Measurements from ENCODE around the gene GNB1L. TPM values are rescaled to one million over a fixed set of nuclear protein-coding genes. Genes with fewer than 3 reads are reported as not detected.

GNB1L gene
- total RNA-seq, 1 experiment from 2014 or later = 12.2 TPM

DNA sequence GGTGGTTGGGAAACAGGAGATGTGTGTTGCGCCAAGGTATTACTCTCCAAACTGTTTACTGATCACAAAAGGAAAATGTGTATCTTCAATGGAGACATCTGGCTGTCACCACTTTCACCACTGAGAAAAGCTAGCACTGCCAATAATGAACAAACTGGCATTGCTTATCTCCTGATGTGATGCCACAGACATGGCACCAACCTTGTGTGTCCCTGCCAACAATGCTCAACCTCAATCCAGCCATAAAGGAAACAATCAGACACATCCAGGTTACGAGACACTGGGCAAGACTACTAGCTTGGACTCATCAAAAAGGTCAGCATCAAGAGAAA is 28.1 kb downstream of the GNB1L start:
- no peaks in the 10 kb centered on the region for H3K27me3 ChIP-seq (ENCODE audit: control insufficient read depth, insufficient read depth, low read length)
- H3K4me1 ChIP-seq (ENCODE audit: control insufficient read depth, insufficient read depth, low read length) = no peaks in the 10 kb centered on the region; the same call in 1 of the 2 replicates
- ATAC-seq (no peak), DNase-seq (ENCODE audit: low read depth, low spot score) (no peak)
- no peaks in the 10 kb centered on the region for H3K9me3 ChIP-seq (ENCODE audit: control insufficient read depth, insufficient read depth, low read depth, low read length)
- intact Hi-C loops (cut with micrococcal nuclease; ENCODE audit: unreplicated experiment) (no loop called here), in situ Hi-C loops (cut with HindIII; ENCODE audit: low pct_unique_long_range_greater_than_20kb, low sequenced_read_pairs) (no loop called here)
- no peaks in the 10 kb centered on the region for H3K36me3 ChIP-seq (ENCODE audit: control insufficient read depth, insufficient read depth, low read length)
- ChIA-PET POLR2A (no interaction called here), CTCF (no interaction called here)
- TF ChIP-seq POLR2AphosphoS5 (IDR thresholded peaks at IDR 0.05; ENCODE audit: low read depth, low read length) (no peak), TCF7L2 (IDR thresholded peaks at IDR 0.05; ENCODE audit: low read depth, low read length) (no peak), SIN3A (IDR thresholded peaks at IDR 0.05; ENCODE audit: borderline replicate concordance, insufficient read depth, low read depth, low read length) (no peak)
- TF ChIP-seq, protein P1, sequence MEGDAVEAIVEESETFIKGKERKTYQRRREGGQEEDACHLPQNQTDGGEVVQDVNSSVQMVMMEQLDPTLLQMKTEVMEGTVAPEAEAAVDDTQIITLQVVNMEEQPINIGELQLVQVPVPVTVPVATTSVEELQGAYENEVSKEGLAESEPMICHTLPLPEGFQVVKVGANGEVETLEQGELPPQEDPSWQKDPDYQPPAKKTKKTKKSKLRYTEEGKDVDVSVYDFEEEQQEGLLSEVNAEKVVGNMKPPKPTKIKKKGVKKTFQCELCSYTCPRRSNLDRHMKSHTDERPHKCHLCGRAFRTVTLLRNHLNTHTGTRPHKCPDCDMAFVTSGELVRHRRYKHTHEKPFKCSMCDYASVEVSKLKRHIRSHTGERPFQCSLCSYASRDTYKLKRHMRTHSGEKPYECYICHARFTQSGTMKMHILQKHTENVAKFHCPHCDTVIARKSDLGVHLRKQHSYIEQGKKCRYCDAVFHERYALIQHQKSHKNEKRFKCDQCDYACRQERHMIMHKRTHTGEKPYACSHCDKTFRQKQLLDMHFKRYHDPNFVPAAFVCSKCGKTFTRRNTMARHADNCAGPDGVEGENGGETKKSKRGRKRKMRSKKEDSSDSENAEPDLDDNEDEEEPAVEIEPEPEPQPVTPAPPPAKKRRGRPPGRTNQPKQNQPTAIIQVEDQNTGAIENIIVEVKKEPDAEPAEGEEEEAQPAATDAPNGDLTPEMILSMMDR (IDR thresholded peaks at IDR 0.05) = no peak
- TF ChIP-seq, protein P2, sequence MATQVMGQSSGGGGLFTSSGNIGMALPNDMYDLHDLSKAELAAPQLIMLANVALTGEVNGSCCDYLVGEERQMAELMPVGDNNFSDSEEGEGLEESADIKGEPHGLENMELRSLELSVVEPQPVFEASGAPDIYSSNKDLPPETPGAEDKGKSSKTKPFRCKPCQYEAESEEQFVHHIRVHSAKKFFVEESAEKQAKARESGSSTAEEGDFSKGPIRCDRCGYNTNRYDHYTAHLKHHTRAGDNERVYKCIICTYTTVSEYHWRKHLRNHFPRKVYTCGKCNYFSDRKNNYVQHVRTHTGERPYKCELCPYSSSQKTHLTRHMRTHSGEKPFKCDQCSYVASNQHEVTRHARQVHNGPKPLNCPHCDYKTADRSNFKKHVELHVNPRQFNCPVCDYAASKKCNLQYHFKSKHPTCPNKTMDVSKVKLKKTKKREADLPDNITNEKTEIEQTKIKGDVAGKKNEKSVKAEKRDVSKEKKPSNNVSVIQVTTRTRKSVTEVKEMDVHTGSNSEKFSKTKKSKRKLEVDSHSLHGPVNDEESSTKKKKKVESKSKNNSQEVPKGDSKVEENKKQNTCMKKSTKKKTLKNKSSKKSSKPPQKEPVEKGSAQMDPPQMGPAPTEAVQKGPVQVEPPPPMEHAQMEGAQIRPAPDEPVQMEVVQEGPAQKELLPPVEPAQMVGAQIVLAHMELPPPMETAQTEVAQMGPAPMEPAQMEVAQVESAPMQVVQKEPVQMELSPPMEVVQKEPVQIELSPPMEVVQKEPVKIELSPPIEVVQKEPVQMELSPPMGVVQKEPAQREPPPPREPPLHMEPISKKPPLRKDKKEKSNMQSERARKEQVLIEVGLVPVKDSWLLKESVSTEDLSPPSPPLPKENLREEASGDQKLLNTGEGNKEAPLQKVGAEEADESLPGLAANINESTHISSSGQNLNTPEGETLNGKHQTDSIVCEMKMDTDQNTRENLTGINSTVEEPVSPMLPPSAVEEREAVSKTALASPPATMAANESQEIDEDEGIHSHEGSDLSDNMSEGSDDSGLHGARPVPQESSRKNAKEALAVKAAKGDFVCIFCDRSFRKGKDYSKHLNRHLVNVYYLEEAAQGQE (IDR thresholded peaks at IDR 0.05; ENCODE audit: insufficient read depth in 1 of 2, low read depth in 2 of 2, low read length in 1 of 2) = no peak
- H3K27ac ChIP-seq (ENCODE audit: low read length) = no peak overlapping the region
- H3K4me3 ChIP-seq (ENCODE audit: low read depth in 2 of 2, low read length in 2 of 2) = no peak overlapping the region
- no TSS peak for BruUV-seq (replicated peaks)

DNA sequence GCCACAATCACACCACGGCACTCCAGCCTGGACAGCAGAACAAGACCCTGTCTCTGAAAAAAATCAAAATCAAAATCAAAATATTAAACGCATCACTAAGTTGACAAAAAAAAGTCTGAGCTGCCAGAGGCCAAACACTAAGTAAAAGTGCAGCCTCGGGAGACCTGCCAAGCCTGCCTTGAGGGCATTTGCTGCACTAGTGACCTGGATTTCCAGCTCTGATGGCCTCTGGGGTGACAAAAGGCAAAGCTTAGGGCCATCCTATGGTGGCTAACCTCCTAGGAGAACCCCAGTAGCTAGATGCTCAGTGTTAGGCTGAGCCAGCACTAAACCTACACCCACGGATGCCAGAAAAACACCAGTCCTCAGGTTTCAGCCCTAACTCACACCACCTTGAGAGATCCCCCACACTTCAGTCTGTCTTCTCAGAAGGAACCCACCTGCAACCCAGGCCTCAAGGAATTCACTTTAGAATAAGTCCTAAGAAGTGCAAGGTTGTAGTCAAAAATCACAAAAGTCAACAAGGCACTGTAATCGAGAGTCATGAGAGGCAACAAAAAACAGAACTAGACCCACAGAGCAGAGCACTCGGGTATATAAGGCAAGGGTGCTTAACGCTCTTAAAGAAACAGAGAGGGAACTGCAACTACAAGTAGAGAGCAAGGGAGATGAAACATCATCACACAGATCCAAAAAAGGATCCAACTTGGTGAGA is 28.6 kb downstream of the GNB1L start:
- CTCF ChIA-PET = no interaction called here
- Histone ChIP-seq H3K4me1 (ENCODE audit: control insufficient read depth, insufficient read depth, low read length) (no peaks in the 10 kb centered on the region; the same call in 1 of the 2 replicates), H3K27ac (ENCODE audit: low read length) (no peak overlapping the region), H3K9me3 (ENCODE audit: control insufficient read depth, insufficient read depth, low read depth, low read length) (no peaks in the 10 kb centered on the region), H3K36me3 (ENCODE audit: control insufficient read depth, insufficient read depth, low read length) (no peaks in the 10 kb centered on the region), H3K27me3 (ENCODE audit: control insufficient read depth, insufficient read depth, low read length) (no peaks in the 10 kb centered on the region), H3K4me3 (ENCODE audit: low read depth in 2 of 2, low read length in 2 of 2) (no peak overlapping the region)
- ATAC-seq (no peak), DNase-seq (ENCODE audit: low read depth, low spot score) (no peak)
- intact Hi-C loops (cut with micrococcal nuclease; ENCODE audit: unreplicated experiment) (no loop called here), in situ Hi-C loops (cut with HindIII; ENCODE audit: low pct_unique_long_range_greater_than_20kb, low sequenced_read_pairs) (no loop called here)
- TF ChIP-seq POLR2AphosphoS5 (IDR thresholded peaks at IDR 0.05; ENCODE audit: low read depth, low read length) (no peak), SIN3A (IDR thresholded peaks at IDR 0.05; ENCODE audit: borderline replicate concordance, insufficient read depth, low read depth, low read length) (no peak), TCF7L2 (IDR thresholded peaks at IDR 0.05; ENCODE audit: low read depth, low read length) (no peak)
- TF ChIP-seq, protein P1 (IDR thresholded peaks at IDR 0.05) = no peak
- TF ChIP-seq, protein P2 (IDR thresholded peaks at IDR 0.05; ENCODE audit: insufficient read depth in 1 of 2, low read depth in 2 of 2, low read length in 1 of 2) = no peak
- no TSS peak for BruUV-seq (replicated peaks)
- POLR2A ChIA-PET = no interaction called here

Data from Panc1 (cell line).